ENCODE measurements around the gene MEAK7. TPM values are rescaled to one million over a fixed set of nuclear protein-coding genes. Genes with fewer than 3 reads are reported as not detected.
"Not testable (repeated sequence)": the region's sequence is repeated elsewhere in the genome, so short reads cannot be mapped to it uniquely, and the experiment has no call there.

The MEAK7 gene
- total RNA-seq, 1 donor: 1.8 TPM

- not testable (repeated sequence) for H3K4me3 ChIP-seq (ENCODE audit: low read length); H3K9me3 ChIP-seq (ENCODE audit: low read depth, low read length)
- H3K4me1 ChIP-seq (ENCODE audit: insufficient read depth, low read length): peaks cover 27% of the 10 kb centered on the region
Measured at GRCh38 chr16:84524941-84525581, 20.6 kb upstream of the MEAK7 start.

GRCh38 chr16:84524346-84524920 lies 20.0 kb upstream of the MEAK7 start:
- H3K9me3 ChIP-seq (ENCODE audit: low read depth, low read length): no peaks in the 10 kb centered on the region
- H3K4me3 ChIP-seq (ENCODE audit: low read length): no peak overlapping the region
- no peaks in the 10 kb centered on the region for H3K27me3 ChIP-seq (ENCODE audit: insufficient read depth, low read length)
- H3K4me1 ChIP-seq (ENCODE audit: insufficient read depth, low read length): peaks cover 32% of the 10 kb centered on the region

More at GRCh38 chr16:84524941-84525581, 20.6 kb upstream of the MEAK7 start:
- not testable (repeated sequence) for H3K27me3 ChIP-seq (ENCODE audit: insufficient read depth, low read length)

- H3K9me3 ChIP-seq (ENCODE audit: low read depth, low read length): no peaks in the 10 kb centered on the region
- H3K27me3 ChIP-seq (ENCODE audit: insufficient read depth, low read length): no peaks in the 10 kb centered on the region
- H3K4me1 ChIP-seq (ENCODE audit: insufficient read depth, low read length): peaks cover 15% of the 10 kb centered on the region
- H3K4me3 ChIP-seq (ENCODE audit: low read length): no peak overlapping the region
Measured at GRCh38 chr16:84521497-84521770, 17.0 kb upstream of the MEAK7 start.

GRCh38 chr16:84520725-84521496 lies 16.5 kb upstream of the MEAK7 start:
- H3K27me3 ChIP-seq (ENCODE audit: insufficient read depth, low read length): no peaks in the 10 kb centered on the region
- H3K4me3 ChIP-seq (ENCODE audit: low read length): no peak overlapping the region
- H3K9me3 ChIP-seq (ENCODE audit: low read depth, low read length): no peaks in the 10 kb centered on the region
- H3K4me1 ChIP-seq (ENCODE audit: insufficient read depth, low read length): peaks cover 17% of the 10 kb centered on the region

- no peaks in the 10 kb centered on the region for H3K27me3 ChIP-seq (ENCODE audit: insufficient read depth, low read length)
- H3K4me3 ChIP-seq (ENCODE audit: low read length): no peak overlapping the region
- H3K9me3 ChIP-seq (ENCODE audit: low read depth, low read length): no peaks in the 10 kb centered on the region
- H3K4me1 ChIP-seq (ENCODE audit: insufficient read depth, low read length): peaks cover 28% of the 10 kb centered on the region
Measured at GRCh38 chr16:84519855-84520254, 15.4 kb upstream of the MEAK7 start.

- Histone ChIP-seq H3K4me1 (ENCODE audit: insufficient read depth, low read length) (peaks cover 38% of the 10 kb centered on the region), H3K27me3 (ENCODE audit: insufficient read depth, low read length) (no peaks in the 10 kb centered on the region)
Measured at GRCh38 chr16:84518804-84519341, 14.4 kb upstream of the MEAK7 start.

GRCh38 chr16:84518220-84518619 lies 13.8 kb upstream of the MEAK7 start:
- H3K27me3 ChIP-seq (ENCODE audit: insufficient read depth, low read length); H3K4me3 ChIP-seq (ENCODE audit: low read length); H3K9me3 ChIP-seq (ENCODE audit: low read depth, low read length): not testable (repeated sequence)
- peaks cover 44% of the 10 kb centered on the region for H3K4me1 ChIP-seq (ENCODE audit: insufficient read depth, low read length)

More at GRCh38 chr16:84518804-84519341, 14.4 kb upstream of the MEAK7 start:
- no peaks in the 10 kb centered on the region for H3K9me3 ChIP-seq (ENCODE audit: low read depth, low read length)
- no peak overlapping the region for H3K4me3 ChIP-seq (ENCODE audit: low read length)

GRCh38 chr16:84517366-84517765 lies 12.9 kb upstream of the MEAK7 start:
- H3K4me1 ChIP-seq (ENCODE audit: insufficient read depth, low read length): peaks cover 53% of the 10 kb centered on the region

GRCh38 chr16:84514874-84515835 lies 10.7 kb upstream of the MEAK7 start:
- no peaks in the 10 kb centered on the region for H3K27me3 ChIP-seq (ENCODE audit: insufficient read depth, low read length)
- H3K9me3 ChIP-seq (ENCODE audit: low read depth, low read length): no peaks in the 10 kb centered on the region
- no peak overlapping the region for H3K4me3 ChIP-seq (ENCODE audit: low read length)
- peaks cover 67% of the 10 kb centered on the region for H3K4me1 ChIP-seq (ENCODE audit: insufficient read depth, low read length)

More at GRCh38 chr16:84517366-84517765, 12.9 kb upstream of the MEAK7 start:
- Histone ChIP-seq H3K9me3 (ENCODE audit: low read depth, low read length) (no peaks in the 10 kb centered on the region), H3K4me3 (ENCODE audit: low read length) (no peak overlapping the region), H3K27me3 (ENCODE audit: insufficient read depth, low read length) (no peaks in the 10 kb centered on the region)

GRCh38 chr16:84514295-84514873 lies 9.9 kb upstream of the MEAK7 start:
- H3K4me1 ChIP-seq (ENCODE audit: insufficient read depth, low read length): peaks cover 61% of the 10 kb centered on the region
- H3K4me3 ChIP-seq (ENCODE audit: low read length): no peak overlapping the region
- no peaks in the 10 kb centered on the region for H3K27me3 ChIP-seq (ENCODE audit: insufficient read depth, low read length)
- no peaks in the 10 kb centered on the region for H3K9me3 ChIP-seq (ENCODE audit: low read depth, low read length)

GRCh38 chr16:84513666-84514065 lies 9.2 kb upstream of the MEAK7 start:
- Histone ChIP-seq H3K4me3 (ENCODE audit: low read length) (no peak overlapping the region), H3K9me3 (ENCODE audit: low read depth, low read length) (no peaks in the 10 kb centered on the region), H3K4me1 (ENCODE audit: insufficient read depth, low read length) (peaks cover 62% of the 10 kb centered on the region), H3K27me3 (ENCODE audit: insufficient read depth, low read length) (no peaks in the 10 kb centered on the region)

- H3K4me3 ChIP-seq (ENCODE audit: low read length): no peak overlapping the region
- no peaks in the 10 kb centered on the region for H3K9me3 ChIP-seq (ENCODE audit: low read depth, low read length)
- no peaks in the 10 kb centered on the region for H3K27me3 ChIP-seq (ENCODE audit: insufficient read depth, low read length)
- peaks cover 62% of the 10 kb centered on the region for H3K4me1 ChIP-seq (ENCODE audit: insufficient read depth, low read length)
Measured at GRCh38 chr16:84513123-84513522, 8.7 kb upstream of the MEAK7 start.

GRCh38 chr16:84511831-84512230 lies 7.4 kb upstream of the MEAK7 start:
- H3K4me3 ChIP-seq (ENCODE audit: low read length): no peak overlapping the region
- no peaks in the 10 kb centered on the region for H3K27me3 ChIP-seq (ENCODE audit: insufficient read depth, low read length)
- peaks cover 74% of the 10 kb centered on the region for H3K4me1 ChIP-seq (ENCODE audit: insufficient read depth, low read length)
- no peaks in the 10 kb centered on the region for H3K9me3 ChIP-seq (ENCODE audit: low read depth, low read length)

GRCh38 chr16:84511180-84511800 lies 6.8 kb upstream of the MEAK7 start:
- Histone ChIP-seq H3K4me1 (ENCODE audit: insufficient read depth, low read length) (peaks cover 80% of the 10 kb centered on the region), H3K9me3 (ENCODE audit: low read depth, low read length) (no peaks in the 10 kb centered on the region), H3K27me3 (ENCODE audit: insufficient read depth, low read length) (no peaks in the 10 kb centered on the region), H3K4me3 (ENCODE audit: low read length) (no peak overlapping the region)

All from mononuclear cell (primary cell).